H4 (cell line): ENCODE measurements around the gene KLHL30. TPM values are rescaled to one million over a fixed set of nuclear protein-coding genes. Genes with fewer than 3 reads are reported as not detected.

Experiments used
- DNase-seq: peaks from one replicate; pipeline ENCODE4 v3.0.0-alpha.2; 2015; ENCODE audit warnings: low spot score
- total RNA-seq: library from RNA; depleted of rRNA; stranded (reverse); fragments of >200 nt; shearing (Covaris generic); gene quantifications from 2 replicates; pipeline ENCODE4 v1.2.3, GENCODE V29; 2014; rRNA removed

KLHL30 gene
- not detected in 2 replicates for total RNA-seq

GRCh38 chr2:238138331-238139195 lies at the start of gene KLHL30:
KLHL30 (plus strand) TSS chr2:238138668; CDS start chr2:238140755, 2,087 bp downstream.
- no peak for DNase-seq

- DNase-seq = no peak
These were observed 47.6 kb upstream of the KLHL30 start for GRCh38 chr2:238090887-238091286.

- DNase-seq = no peak
These were observed 46.9 kb upstream of the KLHL30 start for GRCh38 chr2:238091436-238092060.

GRCh38 chr2:238092486-238093035 lies 45.9 kb upstream of the KLHL30 start:
- DNase-seq = no peak

GRCh38 chr2:238093181-238094140 lies 45.0 kb upstream of the KLHL30 start:
- DNase-seq = no peak

- DNase-seq = no peak
These were observed 43.9 kb upstream of the KLHL30 start for GRCh38 chr2:238094438-238095022.

- no peak for DNase-seq
These were observed 43.3 kb upstream of the KLHL30 start for GRCh38 chr2:238095143-238095542.

GRCh38 chr2:238096311-238097011 lies 42.0 kb upstream of the KLHL30 start:
- peak; percentile 2 for DNase-seq

GRCh38 chr2:238097201-238097987 lies 41.1 kb upstream of the KLHL30 start:
- DNase-seq = peak; percentile 2

- no peak for DNase-seq
These were observed 40.2 kb upstream of the KLHL30 start for GRCh38 chr2:238097988-238098871.

GRCh38 chr2:238098901-238099713 lies 39.4 kb upstream of the KLHL30 start:
- no peak for DNase-seq

- DNase-seq = no peak
These were observed 38.8 kb upstream of the KLHL30 start for GRCh38 chr2:238099714-238100048.

GRCh38 chr2:238100049-238100820 lies 38.2 kb upstream of the KLHL30 start, which contains the start of gene ESPNL:
ESPNL (plus strand) TSS chr2:238100340; CDS start chr2:238100420, 80 bp downstream.
- no peak for DNase-seq

GRCh38 chr2:238100821-238101771 lies 37.4 kb upstream of the KLHL30 start:
- DNase-seq = no peak

GRCh38 chr2:238101891-238102841 lies 36.3 kb upstream of the KLHL30 start:
- DNase-seq = no peak
